ENCODE measurements around the gene MX2. TPM values are rescaled to one million over a fixed set of nuclear protein-coding genes. Genes with fewer than 3 reads are reported as not detected.

MX2 gene
- total and polyA plus RNA-seq, 9 of the 15 experiments (the other 6 are each of a cell fraction or from before 2014, with no cell fraction given) = 0.10 to 0.95 (median 0.47) TPM; not detected in 1

GRCh38 chr21:41429305-41429704 lies 67.5 kb downstream of the MX2 start:
- ChIA-PET POLR2A (interaction anchor here (0.7 kb wide), 1 partner anchor 10 kb away, joined by 4 read pairs; no protein-coding TSS in a partner anchor), CTCF (ENCODE audit: low intra/inter-chr PET ratio) (no interaction called here)
- peaks cover 0 to 5% of the 10 kb centered on the region in 2 experiments; a peak in 1 of 5 replicates for H3K4me1 ChIP-seq (replicated peaks in 1 of 2; ENCODE audit: control insufficient read depth in 2 of 2, insufficient read depth in 2 of 2, low read length in 2 of 2)
- H3K9ac ChIP-seq (ENCODE audit: insufficient read depth in 1 of 2, low read depth in 2 of 2, low read length in 2 of 2) = no peak overlapping the region
- 0% methylated on average over 3 of the region's 3 CpGs for WGBS (ENCODE audit: insufficient coverage, low coverage, missing lambda C conversion rate)
- H3K79me2 ChIP-seq (ENCODE audit: control insufficient read depth, insufficient read depth, low read length) = no peaks in the 10 kb centered on the region
- BruUV-seq (replicated peaks) = no TSS peak
- ATAC-seq (no peak), DNase-seq (ENCODE audit: extremely low read depth in 1 of 4, low spot score in 3 of 4) (no peak), FAIRE-seq (no peak)
- H3K36me3 ChIP-seq (ENCODE audit: control insufficient read depth, insufficient read depth, low read length) = no peaks in the 10 kb centered on the region
- H3K9me1 ChIP-seq (ENCODE audit: control insufficient read depth, insufficient read depth, low read length) = no peaks in the 10 kb centered on the region
- in situ Hi-C loops (cut with MboI) = no loop called here
- TF ChIP-seq, protein P1, sequence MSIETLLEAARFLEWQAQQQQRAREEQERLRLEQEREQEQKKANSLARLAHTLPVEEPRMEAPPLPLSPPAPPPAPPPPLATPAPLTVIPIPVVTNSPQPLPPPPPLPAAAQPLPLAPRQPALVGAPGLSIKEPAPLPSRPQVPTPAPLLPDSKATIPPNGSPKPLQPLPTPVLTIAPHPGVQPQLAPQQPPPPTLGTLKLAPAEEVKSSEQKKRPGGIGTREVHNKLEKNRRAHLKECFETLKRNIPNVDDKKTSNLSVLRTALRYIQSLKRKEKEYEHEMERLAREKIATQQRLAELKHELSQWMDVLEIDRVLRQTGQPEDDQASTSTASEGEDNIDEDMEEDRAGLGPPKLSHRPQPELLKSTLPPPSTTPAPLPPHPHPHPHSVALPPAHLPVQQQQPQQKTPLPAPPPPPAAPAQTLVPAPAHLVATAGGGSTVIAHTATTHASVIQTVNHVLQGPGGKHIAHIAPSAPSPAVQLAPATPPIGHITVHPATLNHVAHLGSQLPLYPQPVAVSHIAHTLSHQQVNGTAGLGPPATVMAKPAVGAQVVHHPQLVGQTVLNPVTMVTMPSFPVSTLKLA (conservative IDR thresholded peaks at IDR 0.05) = no peak
- no peak for TF ChIP-seq HOMEZ (CRISPR knock-in tag; IDR thresholded peaks at IDR 0.05)
- H3K9me3 ChIP-seq (replicated peaks; ENCODE audit: control insufficient read depth, insufficient read depth, low read depth, low read length) = no peaks in the 10 kb centered on the region
- H3K27me3 ChIP-seq (ENCODE audit: control insufficient read depth in 2 of 2, insufficient read depth in 2 of 2, low read length in 2 of 2) = peaks cover 22 to 37% of the 10 kb centered on the region in 2 experiments; a peak in 4 of 5 replicates
- no peak overlapping the region for H3K4me2 ChIP-seq (ENCODE audit: insufficient read depth, low read length)
- intact Hi-C loops (cut with micrococcal nuclease) = no loop called here
- no peak overlapping the region for H2AFZ ChIP-seq (ENCODE audit: low read depth, low read length)
- H3K4me3 ChIP-seq = no peak overlapping the region
- H3K27ac ChIP-seq (ENCODE audit: extremely low read depth, low read depth, low read length) = no peak overlapping the region
- no peaks in the 10 kb centered on the region for H4K20me1 ChIP-seq (replicated peaks; ENCODE audit: control insufficient read depth, insufficient read depth, low read length)

All from K562 (cell line).